ENCODE data around the gene RC3H1. TPM values are rescaled to one million over a fixed set of nuclear protein-coding genes. Genes with fewer than 3 reads are reported as not detected.

Gene RC3H1
- total and polyA plus RNA-seq, 2 of the 13 experiments (the other 11 are each of a cell fraction or from before 2014, with no cell fraction given), result 11.2 to 19.6 TPM

GRCh38 chr1:173925306-173926242 is 96.6 kb downstream of the RC3H1 start (continued):
- no peak for TF ChIP-seq BCLAF1 (IDR thresholded peaks at IDR 0.05)
- no peak for TF ChIP-seq ZNF709 (CRISPR knock-in tag; IDR thresholded peaks at IDR 0.05)
- no peak for TF ChIP-seq MXD4 (CRISPR knock-in tag; IDR thresholded peaks at IDR 0.05)
- 0 out of 2 replicates have a peak, but pooled peaks have one; percentile 21 for TF ChIP-seq HOXA3 (CRISPR knock-in tag; IDR thresholded peaks at IDR 0.05)
- TF ChIP-seq SRSF1 (optimal IDR thresholded peaks at IDR 0.05; ENCODE audit: low read depth, low read length), result no peak
- peak; percentile 88 for TF ChIP-seq CEBPG (CRISPR knock-in tag; IDR thresholded peaks at IDR 0.05)
- TF ChIP-seq DRAP1 (CRISPR knock-in tag; IDR thresholded peaks at IDR 0.05), result no peak; the same call in 1 of the 2 replicates
- TF ChIP-seq ZFP62 (CRISPR knock-in tag; IDR thresholded peaks at IDR 0.05), result no peak
- TF ChIP-seq SMARCE1 (IDR thresholded peaks at IDR 0.05; ENCODE audit: borderline replicate concordance), result no peak
- TF ChIP-seq PAF1 (CRISPR knock-in tag; IDR thresholded peaks at IDR 0.05), result no peak
- TF ChIP-seq BCL3 (CRISPR knock-in tag; IDR thresholded peaks at IDR 0.05), result no peak
- TF ChIP-seq KDM2A (CRISPR knock-in tag; IDR thresholded peaks at IDR 0.05; ENCODE audit: borderline replicate concordance, low read depth), result no peak
- TF ChIP-seq REST (IDR thresholded peaks at IDR 0.05; ENCODE audit: borderline replicate concordance in 1 of 2, low read depth in 1 of 2, low read length in 2 of 2), result no peak
- peak; percentile 43; the same call in 1 of the 2 replicates for TF ChIP-seq ZNF264 (CRISPR knock-in tag; IDR thresholded peaks at IDR 0.05)
- no peak for TF ChIP-seq ZNF274 (CRISPR knock-in tag; IDR thresholded peaks at IDR 0.05)
- no peak for TF ChIP-seq FOXP1 (IDR thresholded peaks at IDR 0.05)
- TF ChIP-seq FOXP1 (CRISPR knock-in tag; IDR thresholded peaks at IDR 0.05), result no peak
- no peak for TF ChIP-seq ZUFSP (CRISPR knock-in tag; IDR thresholded peaks at IDR 0.05; ENCODE audit: borderline replicate concordance)
- TF ChIP-seq RELA (CRISPR knock-in tag; IDR thresholded peaks at IDR 0.05), result no peak
- peak; percentile 85 for TF ChIP-seq CEBPB (IDR thresholded peaks at IDR 0.05; ENCODE audit: borderline replicate concordance, low read depth, low read length)
- TF ChIP-seq ZNF451 (CRISPR knock-in tag; IDR thresholded peaks at IDR 0.05), result no peak

Data from HepG2 (cell line).